ENCODE measurements around the gene CDHR1. TPM values are rescaled to one million over a fixed set of nuclear protein-coding genes. Genes with fewer than 3 reads are reported as not detected.
A peak's percentile ranks its signal among the peaks of the same experiment; 100 is the strongest.
"Not testable (repeated sequence)": the region's sequence is repeated elsewhere in the genome, so short reads cannot be mapped to it uniquely, and the experiment has no call there.

The CDHR1 gene
- polyA plus RNA-seq, 4 donors: 0.14 to 1.2 (median 0.88) TPM

GRCh38 chr10:84172467-84173356 lies 21.6 kb upstream of the CDHR1 start:
- DNase-seq (ENCODE audit: low read depth in 4 of 4, low spot score in 3 of 4): no peak

GRCh38 chr10:84173501-84173929 lies 20.8 kb upstream of the CDHR1 start, which contains the start of gene GPR15LG:
TSS of gene GPR15LG (plus strand) at chr10:84173801. CDS start at chr10:84173852, 51 bp downstream.
- DNase-seq (ENCODE audit: low read depth in 4 of 4, low spot score in 3 of 4): no peak

- no peak for DNase-seq (ENCODE audit: low read depth in 4 of 4, low spot score in 3 of 4)
These were observed 18.9 kb upstream of the CDHR1 start for GRCh38 chr10:84175436-84175835.

- no peak for DNase-seq (ENCODE audit: low read depth in 4 of 4, low spot score in 3 of 4)
These were observed 18.0 kb upstream of the CDHR1 start for GRCh38 chr10:84176351-84176750.

GRCh38 chr10:84176836-84177474 lies 17.4 kb upstream of the CDHR1 start:
- DNase-seq (ENCODE audit: low read depth in 4 of 4, low spot score in 3 of 4): no peak

GRCh38 chr10:84177541-84178141 lies 16.7 kb upstream of the CDHR1 start:
- DNase-seq (ENCODE audit: low read depth in 4 of 4, low spot score in 3 of 4): no peak

GRCh38 chr10:84178160-84178609 lies 16.2 kb upstream of the CDHR1 start:
- no peak for DNase-seq (ENCODE audit: low read depth in 4 of 4, low spot score in 3 of 4)

- DNase-seq (ENCODE audit: low read depth in 4 of 4, low spot score in 3 of 4): peak in 1 of 4 donors; percentile 14
These were observed 15.2 kb upstream of the CDHR1 start for GRCh38 chr10:84179059-84179710.

- not testable (repeated sequence) for DNase-seq (ENCODE audit: low read depth in 4 of 4, low spot score in 3 of 4)
These were observed 14.0 kb upstream of the CDHR1 start for GRCh38 chr10:84180386-84180785.

GRCh38 chr10:84181631-84182030 lies 12.7 kb upstream of the CDHR1 start:
- DNase-seq (ENCODE audit: low read depth in 4 of 4, low spot score in 3 of 4): no peak

GRCh38 chr10:84184517-84184916 lies 9.8 kb upstream of the CDHR1 start:
- no peak for DNase-seq (ENCODE audit: low read depth in 4 of 4, low spot score in 3 of 4)

- no peak for DNase-seq (ENCODE audit: low read depth in 4 of 4, low spot score in 3 of 4)
These were observed 8.7 kb upstream of the CDHR1 start for GRCh38 chr10:84185526-84186175.

- DNase-seq (ENCODE audit: low read depth in 4 of 4, low spot score in 3 of 4): no peak
These were observed 5.5 kb upstream of the CDHR1 start for GRCh38 chr10:84188815-84189214.

GRCh38 chr10:84190621-84191020 lies 3.7 kb upstream of the CDHR1 start:
- no peak for DNase-seq (ENCODE audit: low read depth in 4 of 4, low spot score in 3 of 4)

GRCh38 chr10:84191106-84191505 lies 3.2 kb upstream of the CDHR1 start:
- no peak for DNase-seq (ENCODE audit: low read depth in 4 of 4, low spot score in 3 of 4)

- DNase-seq (ENCODE audit: low read depth in 4 of 4, low spot score in 3 of 4): no peak
These were observed 1.0 kb upstream of the CDHR1 start for GRCh38 chr10:84193327-84193726.

GRCh38 chr10:84193846-84194423 lies 402 bp upstream of the CDHR1 start:
- no peak for DNase-seq (ENCODE audit: low read depth in 4 of 4, low spot score in 3 of 4)

- DNase-seq (ENCODE audit: low read depth in 4 of 4, low spot score in 3 of 4): no peak
These were observed 900 bp downstream of the CDHR1 start for GRCh38 chr10:84195044-84195830.

- DNase-seq (ENCODE audit: low read depth in 4 of 4, low spot score in 3 of 4): no peak
These were observed 1.7 kb downstream of the CDHR1 start for GRCh38 chr10:84196083-84196482.
